Raji (cell line): Measurements from ENCODE around the gene RFWD3.
A peak's percentile ranks its signal among the peaks of the same experiment; 100 is the strongest.

ENCODE experiments used
- POLR2A ChIP-seq: IDR thresholded peaks from 2 replicates; pipeline ENCODE4 v1.6.1; 2011; ENCODE audit warnings: low read depth, low read length, control low read depth; ENCODE audit not compliant: insufficient read depth

The RFWD3 gene, protein sequence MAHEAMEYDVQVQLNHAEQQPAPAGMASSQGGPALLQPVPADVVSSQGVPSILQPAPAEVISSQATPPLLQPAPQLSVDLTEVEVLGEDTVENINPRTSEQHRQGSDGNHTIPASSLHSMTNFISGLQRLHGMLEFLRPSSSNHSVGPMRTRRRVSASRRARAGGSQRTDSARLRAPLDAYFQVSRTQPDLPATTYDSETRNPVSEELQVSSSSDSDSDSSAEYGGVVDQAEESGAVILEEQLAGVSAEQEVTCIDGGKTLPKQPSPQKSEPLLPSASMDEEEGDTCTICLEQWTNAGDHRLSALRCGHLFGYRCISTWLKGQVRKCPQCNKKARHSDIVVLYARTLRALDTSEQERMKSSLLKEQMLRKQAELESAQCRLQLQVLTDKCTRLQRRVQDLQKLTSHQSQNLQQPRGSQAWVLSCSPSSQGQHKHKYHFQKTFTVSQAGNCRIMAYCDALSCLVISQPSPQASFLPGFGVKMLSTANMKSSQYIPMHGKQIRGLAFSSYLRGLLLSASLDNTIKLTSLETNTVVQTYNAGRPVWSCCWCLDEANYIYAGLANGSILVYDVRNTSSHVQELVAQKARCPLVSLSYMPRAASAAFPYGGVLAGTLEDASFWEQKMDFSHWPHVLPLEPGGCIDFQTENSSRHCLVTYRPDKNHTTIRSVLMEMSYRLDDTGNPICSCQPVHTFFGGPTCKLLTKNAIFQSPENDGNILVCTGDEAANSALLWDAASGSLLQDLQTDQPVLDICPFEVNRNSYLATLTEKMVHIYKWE

DNA sequence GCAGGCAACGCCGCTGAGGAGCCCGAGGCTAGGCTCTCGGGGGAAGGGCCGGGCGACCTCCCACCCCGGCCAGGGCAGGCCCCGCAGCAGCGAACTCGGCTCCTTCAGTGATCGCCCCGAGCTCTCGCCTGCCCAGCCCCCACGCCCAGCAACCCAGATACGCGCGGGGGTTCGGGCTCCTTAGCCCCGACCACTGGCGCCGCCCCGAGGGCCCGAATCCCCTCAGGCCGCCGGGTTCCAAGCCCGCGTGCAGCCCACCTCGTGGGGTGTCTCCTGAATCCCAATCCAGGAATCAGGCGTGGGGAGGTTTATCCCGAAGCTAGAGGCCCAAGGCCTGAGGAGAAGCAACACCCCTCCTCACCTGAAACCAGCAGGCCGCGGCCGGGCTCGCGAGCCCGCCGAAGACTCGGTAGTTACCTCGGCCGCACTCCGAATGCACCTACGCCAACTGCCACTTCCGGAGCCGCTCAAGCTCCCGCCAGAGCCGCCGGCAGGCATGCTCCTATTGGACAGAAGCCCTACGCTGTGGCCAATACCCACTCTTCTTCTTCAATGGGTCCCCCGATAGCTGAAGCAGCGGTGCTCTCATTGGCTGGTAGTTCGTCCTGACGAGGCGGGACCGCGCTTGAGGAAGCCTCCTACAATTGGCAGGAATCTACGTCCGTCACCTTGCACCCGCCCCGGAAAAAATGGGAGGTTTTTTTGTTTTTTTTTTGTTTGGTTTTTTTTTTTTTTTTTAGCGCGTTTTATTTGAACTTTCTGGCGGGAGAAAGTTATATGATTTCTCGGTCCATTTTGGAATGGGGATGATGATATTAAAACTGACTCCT lies at the start of gene RFWD3:
Gene RFWD3 (minus strand): TSS at position 453 of the 830 bp plus-strand sequence. CDS start 5,428 bp downstream, outside the sequence.
- peak; percentile 83 for TF ChIP-seq POLR2A

DNA sequence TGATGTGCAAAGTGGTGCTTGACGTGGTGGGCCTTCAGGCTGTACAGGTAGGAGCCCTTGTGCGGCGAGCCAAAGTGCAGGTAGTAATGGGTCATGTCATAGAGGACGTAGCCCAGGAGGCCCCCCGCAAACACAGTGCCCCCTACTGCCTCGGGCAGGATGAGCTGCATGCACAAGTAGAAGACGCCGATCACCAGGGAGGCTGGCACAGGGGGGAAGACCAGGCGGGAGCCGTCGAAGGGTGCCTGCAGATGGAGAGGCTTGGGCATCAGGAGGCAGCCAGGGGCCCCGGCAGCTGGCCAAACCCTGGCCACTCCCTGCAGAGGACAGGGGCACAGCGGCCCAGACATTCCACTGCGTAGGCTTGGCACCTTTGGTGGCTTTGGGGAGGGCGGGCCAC lies 49.7 kb upstream of the RFWD3 start:
- TF ChIP-seq POLR2A = no peak

DNA sequence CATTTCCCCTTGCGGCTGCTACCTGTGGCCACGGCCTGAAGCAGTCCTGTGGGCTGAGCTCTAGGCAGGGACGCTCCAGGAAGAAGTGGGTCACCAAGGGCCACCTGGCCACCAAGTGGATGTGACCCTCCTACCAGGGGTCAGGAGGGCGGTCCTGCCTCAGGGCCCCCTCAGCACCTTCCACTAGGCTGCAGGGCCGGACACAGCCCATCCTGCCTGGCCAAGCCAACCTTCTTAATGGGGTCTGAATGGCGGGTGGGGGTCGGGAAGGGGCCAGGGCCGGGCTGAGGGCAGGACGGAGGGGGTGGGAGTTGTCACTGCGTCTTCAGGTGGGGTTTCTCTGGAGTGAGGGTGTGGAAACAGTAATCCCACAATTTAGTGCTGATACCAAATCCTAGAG lies 47.2 kb upstream of the RFWD3 start:
- no peak for TF ChIP-seq POLR2A

DNA sequence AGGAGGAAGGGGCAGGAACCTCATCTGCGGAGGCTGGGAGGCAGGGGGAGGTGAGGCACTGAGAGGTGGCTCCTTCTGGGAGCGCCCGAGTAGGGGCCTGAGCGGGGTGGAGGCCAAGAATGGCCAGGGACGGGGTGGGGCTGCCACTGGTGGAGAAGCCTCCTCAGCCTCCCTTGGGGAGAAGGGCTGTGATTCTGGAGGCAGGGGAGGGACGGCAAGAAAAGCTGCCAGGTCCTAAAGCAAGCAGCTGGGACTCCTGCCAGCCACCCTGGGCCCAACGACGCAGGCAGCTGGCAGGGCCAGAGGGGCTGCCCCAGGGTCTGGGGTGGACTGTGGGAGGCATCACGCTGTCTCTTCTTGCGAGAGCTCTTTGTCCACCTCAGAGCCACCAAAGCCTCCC lies 46.6 kb upstream of the RFWD3 start:
- no peak for TF ChIP-seq POLR2A

DNA sequence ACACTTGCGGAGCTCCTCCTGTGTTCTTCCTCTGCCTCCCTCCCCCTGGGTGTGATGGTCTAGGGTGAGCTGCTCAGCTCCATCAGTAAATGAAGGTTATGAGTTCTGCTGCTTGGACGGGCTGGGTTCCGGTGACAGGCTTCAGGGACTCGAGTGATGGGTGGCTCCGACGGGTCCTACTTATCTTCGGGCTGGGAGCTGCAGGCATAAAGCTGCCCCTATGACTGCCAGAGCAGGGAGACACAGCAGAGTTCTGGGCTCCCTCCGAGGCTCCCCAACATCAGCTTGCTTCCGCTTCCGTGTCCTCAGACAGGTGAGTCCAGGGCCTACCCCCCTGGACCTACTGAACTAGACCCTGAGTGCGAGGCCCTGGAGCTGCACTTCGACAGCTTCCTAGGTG lies 45.3 kb upstream of the RFWD3 start:
- no peak for TF ChIP-seq POLR2A

DNA sequence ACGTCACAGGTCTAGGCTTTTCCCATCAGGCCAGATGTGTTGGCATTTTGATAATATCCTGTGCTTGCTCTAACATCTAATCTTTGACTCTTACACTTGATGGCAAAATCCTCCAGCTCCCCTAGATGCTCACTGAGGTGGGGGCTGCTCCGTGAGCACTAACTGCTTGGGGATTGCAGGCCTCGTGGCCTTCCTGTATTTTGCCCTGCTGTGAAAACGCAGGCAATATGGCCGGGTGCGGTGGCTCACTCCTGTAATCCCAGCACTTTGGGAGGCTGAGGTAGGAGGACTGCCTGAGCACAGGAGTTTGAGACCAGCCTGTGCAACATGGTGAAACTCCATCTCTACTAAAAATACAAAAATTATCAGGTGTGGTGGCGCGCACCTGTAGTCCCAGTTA lies 43.7 kb upstream of the RFWD3 start:
- TF ChIP-seq POLR2A = no peak

DNA sequence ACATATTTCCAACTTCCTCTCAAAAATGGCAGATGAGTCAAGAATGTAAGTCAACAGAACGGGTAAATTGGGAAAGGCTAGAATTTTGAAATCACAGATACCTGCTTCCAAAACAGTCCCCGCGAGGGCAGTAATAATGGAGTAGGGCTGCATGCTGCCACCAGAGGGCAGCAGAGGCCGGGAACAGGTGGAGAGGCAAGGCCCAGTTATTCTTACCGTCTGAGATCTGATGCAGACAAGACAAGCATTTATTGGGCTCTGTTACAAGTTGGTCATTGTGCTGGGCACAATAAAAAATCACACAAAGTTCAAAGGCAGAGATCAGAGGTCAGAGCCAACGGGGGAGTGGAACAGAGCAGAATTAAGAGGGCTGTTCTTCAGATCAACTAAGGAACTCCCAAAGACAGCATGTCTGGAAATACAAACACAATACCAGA lies 42.8 kb upstream of the RFWD3 start:
- no peak for TF ChIP-seq POLR2A

DNA sequence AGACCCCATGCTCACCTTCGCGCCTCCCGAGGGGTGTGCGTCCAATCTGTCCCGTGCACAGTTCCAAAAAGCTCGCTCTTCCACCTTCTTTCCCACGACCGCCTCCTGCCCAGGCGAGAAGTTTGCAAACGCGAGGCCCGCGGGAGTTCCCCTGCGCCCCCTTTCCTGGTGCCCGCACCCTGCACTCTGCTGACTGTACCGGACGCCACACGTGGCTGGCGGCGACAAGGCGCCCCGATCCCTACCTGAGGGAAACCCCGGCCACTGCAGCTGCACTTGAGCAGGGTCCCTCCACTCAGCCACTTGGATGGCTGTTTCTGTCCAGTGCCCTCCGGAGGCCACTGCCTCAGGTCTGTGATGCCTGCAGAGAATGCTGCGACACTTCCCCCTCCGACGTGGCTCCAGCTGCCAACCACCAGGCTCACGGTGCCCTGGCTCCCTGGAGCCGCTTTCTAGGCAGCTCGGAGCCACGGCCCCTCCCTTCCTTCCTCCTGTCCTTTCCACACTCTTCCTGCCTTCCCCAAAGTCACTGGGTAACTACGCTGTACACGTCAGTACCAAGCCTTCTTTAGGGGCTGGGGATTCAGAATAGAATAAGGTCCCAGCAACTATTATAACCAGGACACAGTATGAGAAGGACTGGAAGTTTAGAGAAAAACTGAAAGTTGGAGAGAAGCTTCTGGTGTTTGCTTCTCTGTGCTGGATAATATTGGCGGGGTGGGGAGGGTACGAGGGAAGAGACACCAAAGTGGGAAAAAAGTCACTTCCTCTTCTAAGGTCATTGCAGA lies 34.0 kb upstream of the RFWD3 start, which contains the start of gene MLKL:
Gene MLKL (minus strand): TSS at position 425 of the 788 bp plus-strand sequence. CDS start 5,105 bp downstream, outside the sequence.
- no peak for TF ChIP-seq POLR2A

DNA sequence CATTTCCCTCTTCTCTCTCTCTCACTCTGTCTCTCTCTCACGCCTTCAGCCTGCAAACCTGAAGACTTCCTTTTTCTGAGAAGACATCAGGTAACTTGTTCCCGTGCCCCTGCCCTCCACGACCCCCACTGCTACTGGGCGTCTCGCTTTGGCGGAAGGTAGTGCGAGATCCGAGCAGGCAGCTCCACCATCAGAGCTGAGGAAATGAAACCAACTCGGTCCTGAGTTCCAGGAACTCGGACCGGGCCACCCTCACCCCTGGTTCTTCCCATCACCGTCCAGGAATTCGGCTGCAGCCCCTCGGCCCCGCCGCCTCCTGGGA lies 33.4 kb upstream of the RFWD3 start:
- TF ChIP-seq POLR2A = no peak

DNA sequence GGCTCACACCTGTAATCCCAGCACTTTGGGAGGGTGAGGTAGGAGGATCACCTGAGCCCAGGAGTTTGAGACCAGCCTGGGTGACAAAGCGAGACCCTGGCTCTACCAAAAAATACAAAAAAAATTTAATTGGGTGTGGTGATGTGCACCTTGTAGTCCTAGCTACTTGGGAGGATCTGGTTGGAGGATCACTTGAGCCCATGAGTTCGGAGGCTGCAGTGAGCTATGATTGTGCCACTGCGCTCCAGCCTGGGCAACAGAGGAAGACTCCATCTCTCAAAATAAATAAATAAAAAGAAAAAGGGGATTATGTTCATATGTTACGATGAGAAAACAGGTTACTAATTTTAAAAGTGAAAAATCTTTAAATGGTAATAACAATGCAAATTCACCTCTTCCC lies 33.0 kb upstream of the RFWD3 start:
- no peak for TF ChIP-seq POLR2A

DNA sequence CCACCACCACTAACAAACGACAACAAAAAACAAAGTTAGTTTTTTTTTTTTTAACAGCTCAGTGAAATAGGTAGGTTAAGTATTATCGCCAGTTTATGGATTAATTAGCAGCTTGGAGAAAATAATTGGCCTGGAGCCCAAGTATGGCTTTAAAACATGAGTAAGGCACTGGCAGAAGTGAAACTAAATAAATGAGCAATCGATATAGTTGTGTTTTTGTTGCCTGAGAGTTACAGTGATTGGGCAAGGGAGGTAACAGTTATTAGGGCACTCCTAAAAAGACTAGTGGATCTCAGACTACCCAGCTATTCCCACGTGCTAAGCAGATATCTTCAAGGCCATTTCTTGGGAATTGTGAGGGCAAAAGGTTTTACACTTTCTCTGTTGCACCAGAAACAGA lies 31.5 kb upstream of the RFWD3 start:
- no peak for TF ChIP-seq POLR2A

DNA sequence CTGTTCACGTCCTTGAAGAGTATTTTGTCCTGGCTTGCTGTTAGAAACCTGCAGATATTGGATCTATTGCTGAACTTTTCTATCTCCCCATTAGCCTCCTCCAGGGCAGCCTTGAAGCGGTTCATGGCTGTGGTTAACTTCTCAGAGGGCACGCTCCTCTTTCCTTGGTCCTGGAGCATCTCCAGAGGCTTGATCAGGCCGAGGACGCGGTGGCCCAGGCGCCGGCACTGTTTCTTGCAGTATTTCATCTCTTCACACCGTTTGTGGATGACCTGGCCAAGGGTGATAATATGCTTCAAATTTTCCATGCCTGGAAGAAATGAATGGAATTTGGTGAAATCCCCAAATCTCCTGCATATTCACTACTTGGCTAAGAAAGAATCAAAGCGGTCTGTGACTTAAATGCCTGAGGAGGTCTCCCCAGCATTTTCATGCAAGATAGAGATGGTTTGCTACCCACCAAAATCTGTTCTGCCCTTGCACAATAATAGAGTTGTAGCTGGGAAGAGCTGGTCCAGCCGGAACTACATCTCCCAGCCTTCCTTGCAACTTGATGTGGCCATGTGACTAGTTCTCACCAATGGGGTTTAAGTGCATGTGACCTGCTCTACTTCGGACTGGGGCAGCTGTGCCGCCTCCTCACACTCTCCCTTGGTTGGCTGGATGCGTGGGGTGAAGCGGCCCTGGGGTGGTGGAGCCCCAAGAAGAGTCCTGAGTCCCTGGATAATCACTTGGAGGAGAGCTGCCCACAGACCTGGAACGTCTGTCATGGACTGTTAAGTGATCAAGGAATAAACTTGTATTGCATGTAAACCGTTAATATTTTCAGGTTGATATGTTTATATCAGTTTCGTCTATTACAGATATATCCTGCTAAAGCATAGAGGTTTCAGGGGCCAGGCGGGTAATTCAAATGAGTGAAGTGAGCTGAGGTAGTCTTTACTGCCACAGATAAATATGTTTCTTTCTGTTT lies 29.1 kb upstream of the RFWD3 start:
- peak; percentile 51 for TF ChIP-seq POLR2A

DNA sequence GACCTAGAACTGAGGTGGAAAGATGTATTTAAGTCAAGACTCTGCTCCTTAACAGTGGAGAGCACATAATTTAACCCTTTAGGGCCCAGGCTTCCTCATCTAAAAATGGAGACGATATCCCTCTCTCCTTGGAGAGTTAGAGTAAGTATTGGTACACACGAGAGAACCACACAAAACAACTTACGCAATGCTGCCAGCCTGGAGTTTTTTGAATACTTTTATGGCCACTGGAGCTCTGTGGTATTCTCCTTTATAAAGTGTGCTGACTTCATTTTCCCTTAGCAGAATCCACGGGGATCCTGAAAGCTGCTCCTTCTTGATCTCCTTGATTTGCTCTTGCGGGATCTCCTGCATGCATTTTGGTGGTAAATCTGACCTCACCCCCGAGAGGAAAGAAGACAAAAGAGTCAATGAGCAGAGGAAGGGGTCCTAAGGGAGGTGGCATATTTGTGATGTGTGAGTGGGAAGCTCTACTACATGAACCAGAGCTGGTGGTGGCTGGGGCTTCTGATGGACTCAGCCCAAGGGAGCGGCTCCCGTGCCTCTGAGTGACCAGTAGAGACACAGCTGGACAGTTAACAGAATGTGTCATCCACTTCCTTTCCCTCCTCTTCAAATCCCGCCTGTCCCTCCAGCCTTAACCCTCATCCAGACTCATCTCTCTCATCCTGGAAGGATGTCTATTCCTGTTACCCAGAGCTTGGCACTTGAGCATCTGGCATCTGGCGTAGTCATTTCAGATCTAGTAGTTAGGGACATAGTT lies 24.6 kb upstream of the RFWD3 start:
- no peak for TF ChIP-seq POLR2A
